K562 (cell line): ENCODE data around the gene CBX4. TPM values are rescaled to one million over a fixed set of nuclear protein-coding genes. Genes with fewer than 3 reads are reported as not detected.

Source experiments
- BRCA1 ChIP-seq, 2 experiments: fragments of 450-650 bp in 1 of 2; sonication (generic) in 1 of 2; formaldehyde crosslinking in 1 of 2; IDR thresholded peaks; 2 replicates each; pipeline versions ENCODE4 v1.5.0 to v1.6.1; 2017 to 2020; ENCODE audit warnings: mild to moderate bottlenecking in 1 of 2, missing genetic modification reagents in 1 of 2
- BRD4 ChIP-seq: fragments of 200-600 bp; sonication (generic); IDR thresholded peaks from 2 replicates; pipeline ENCODE4 v1.6.1; 2017; ENCODE audit warnings: inconsistent platforms
- DMBX1 ChIP-seq: fragments of 250-450 bp; sonication (Bioruptor Pico); IDR thresholded peaks from 2 replicates; pipeline ENCODE4 v1.8.0; 2022; ENCODE audit warnings: inconsistent platforms, mild to moderate bottlenecking, moderate library complexity, borderline replicate concordance
- GATAD2A ChIP-seq: fragments of 450-650 bp; IDR thresholded peaks from 2 replicates; pipeline ENCODE4 v1.6.1; 2017
- MTA3 ChIP-seq: fragments of 450-650 bp; formaldehyde crosslinking; IDR thresholded peaks from 2 replicates; pipeline ENCODE4 v1.6.1; 2017; ENCODE audit warnings: mild to moderate bottlenecking, borderline replicate concordance
- RBM14 ChIP-seq: fragments of 200-400 bp; formaldehyde crosslinking; IDR thresholded peaks from 2 replicates; pipeline ENCODE4 v1.6.1; 2018; ENCODE audit warnings: low read depth, mild to moderate bottlenecking, low read length, moderate library complexity, borderline replicate concordance; ENCODE audit not compliant: insufficient read depth
- SIRT6 ChIP-seq: IDR thresholded peaks from one replicate; pipeline ENCODE4 v1.6.1; 2012; ENCODE audit warnings: low read depth, mild to moderate bottlenecking, control low read depth, inconsistent platforms, low read length, moderate library complexity
- polyA plus RNA-seq, 8 experiments: library from polyadenylated mRNA; depleted of rRNA in 4 of 8; stranded (reverse) in 5 of 8; unstranded in 3 of 8; fragments of >200 nt; fragmentation: Nextera tagmentation in 2 of 8; fragmentation: Illumina TruSeq in 1 of 8; extraction: Ambion mirVana in 2 of 8; extraction: Trizol in 1 of 8; gene quantifications; 2 replicates each; pipeline versions ENCODE4 v1.2.1 to v1.2.3, GENCODE V29; 2011 to 2014; ENCODE audit warnings: inconsistent platforms in 1 of 8, missing spikeins in 1 of 8
- total RNA-seq, 7 experiments: library from RNA; depleted of rRNA in 6 of 7; stranded (reverse); fragments of >200 nt in 6 of 7; fragmentation: Illumina TruSeq in 2 of 7; extraction: Trizol in 2 of 7; gene quantifications; 2 replicates each; pipeline versions ENCODE4 v1.2.1 to v1.2.3, GENCODE V29; 2011 to 2021; ENCODE audit warnings: low replicate concordance in 1 of 7
- TF ChIP-seq, protein P1 (sequence below): fragments of 250-450 bp; sonication (Bioruptor Pico); IDR thresholded peaks from 2 replicates; pipeline ENCODE4 v1.4.0; 2020
- TF ChIP-seq, protein P2 (sequence below): sonication (generic); formaldehyde crosslinking; IDR thresholded peaks from 2 replicates; pipeline ENCODE4 v1.8.0; 2022; ENCODE audit warnings: missing genetic modification reagents, mild to moderate bottlenecking, moderate library complexity, borderline replicate concordance
- TF ChIP-seq, protein P3 (sequence below): IDR thresholded peaks from 3 replicates; pipeline ENCODE4 v1.6.1; 2011; ENCODE audit warnings: borderline replicate concordance, mild to moderate bottlenecking; ENCODE audit not compliant: insufficient read length, insufficient read depth
- TF ChIP-seq, protein P4 (sequence below): fragments of 450-650 bp; formaldehyde crosslinking; IDR thresholded peaks from 2 replicates; pipeline ENCODE4 v1.4.0; 2022; ENCODE audit warnings: missing genetic modification characterization
- TF ChIP-seq, protein P5 (sequence below), 2 experiments: fragments of 450-650 bp; IDR thresholded peaks; 2 replicates each; pipeline ENCODE4 v1.6.1; 2016

Gene CBX4
- total and polyA plus RNA-seq, 9 of the 15 experiments (the other 6 are each of a cell fraction or from before 2014, with no cell fraction given) = 0.98 to 50.5 (median 10.0) TPM

DNA sequence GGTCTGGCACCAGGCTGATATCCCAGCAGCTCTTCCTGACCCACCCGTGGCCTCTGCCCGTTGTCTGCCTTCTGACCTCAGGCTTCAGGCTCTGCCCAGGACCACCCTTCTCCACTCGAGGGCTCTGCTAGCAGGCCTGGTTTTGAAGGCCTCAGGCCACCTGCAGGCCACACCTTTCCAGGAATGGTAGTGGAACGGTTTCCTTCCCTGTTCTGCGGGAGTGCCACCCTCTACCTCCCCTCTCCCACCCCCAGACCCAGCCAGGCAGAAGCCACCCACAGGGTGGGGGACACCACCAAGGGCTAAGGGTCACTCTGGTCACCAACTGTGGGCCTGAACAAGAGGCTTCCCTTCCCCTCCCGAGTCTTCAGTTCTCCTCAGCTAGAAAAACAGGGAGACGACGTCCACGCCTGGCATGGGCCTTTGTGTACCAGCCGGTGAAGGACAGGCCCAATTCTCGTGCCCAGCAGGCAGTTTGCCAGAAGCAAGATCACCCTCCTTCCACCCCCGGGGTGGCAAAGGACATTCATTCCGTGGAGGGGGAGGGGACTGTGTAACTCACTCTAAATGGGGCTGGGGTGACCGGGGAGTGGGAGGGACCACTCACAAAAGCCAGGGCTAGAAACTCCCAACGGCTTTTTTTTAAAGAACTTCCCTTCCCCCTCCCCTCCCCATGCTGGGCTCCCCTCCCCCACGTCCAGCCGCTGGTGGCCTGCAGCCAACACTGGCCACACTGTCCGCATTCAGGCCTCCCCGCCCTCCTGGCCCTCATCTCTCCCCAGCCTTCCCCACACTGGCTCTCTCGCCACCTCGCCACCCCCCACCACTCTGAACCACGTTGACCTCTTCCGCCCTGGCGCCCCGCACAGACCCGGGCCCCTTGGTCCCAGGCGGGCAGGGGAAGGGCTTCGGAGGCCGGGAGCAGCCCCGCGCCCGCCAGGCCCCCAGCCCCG lies 7.7 kb downstream of the CBX4 start (continued):
- TF ChIP-seq, protein P1, sequence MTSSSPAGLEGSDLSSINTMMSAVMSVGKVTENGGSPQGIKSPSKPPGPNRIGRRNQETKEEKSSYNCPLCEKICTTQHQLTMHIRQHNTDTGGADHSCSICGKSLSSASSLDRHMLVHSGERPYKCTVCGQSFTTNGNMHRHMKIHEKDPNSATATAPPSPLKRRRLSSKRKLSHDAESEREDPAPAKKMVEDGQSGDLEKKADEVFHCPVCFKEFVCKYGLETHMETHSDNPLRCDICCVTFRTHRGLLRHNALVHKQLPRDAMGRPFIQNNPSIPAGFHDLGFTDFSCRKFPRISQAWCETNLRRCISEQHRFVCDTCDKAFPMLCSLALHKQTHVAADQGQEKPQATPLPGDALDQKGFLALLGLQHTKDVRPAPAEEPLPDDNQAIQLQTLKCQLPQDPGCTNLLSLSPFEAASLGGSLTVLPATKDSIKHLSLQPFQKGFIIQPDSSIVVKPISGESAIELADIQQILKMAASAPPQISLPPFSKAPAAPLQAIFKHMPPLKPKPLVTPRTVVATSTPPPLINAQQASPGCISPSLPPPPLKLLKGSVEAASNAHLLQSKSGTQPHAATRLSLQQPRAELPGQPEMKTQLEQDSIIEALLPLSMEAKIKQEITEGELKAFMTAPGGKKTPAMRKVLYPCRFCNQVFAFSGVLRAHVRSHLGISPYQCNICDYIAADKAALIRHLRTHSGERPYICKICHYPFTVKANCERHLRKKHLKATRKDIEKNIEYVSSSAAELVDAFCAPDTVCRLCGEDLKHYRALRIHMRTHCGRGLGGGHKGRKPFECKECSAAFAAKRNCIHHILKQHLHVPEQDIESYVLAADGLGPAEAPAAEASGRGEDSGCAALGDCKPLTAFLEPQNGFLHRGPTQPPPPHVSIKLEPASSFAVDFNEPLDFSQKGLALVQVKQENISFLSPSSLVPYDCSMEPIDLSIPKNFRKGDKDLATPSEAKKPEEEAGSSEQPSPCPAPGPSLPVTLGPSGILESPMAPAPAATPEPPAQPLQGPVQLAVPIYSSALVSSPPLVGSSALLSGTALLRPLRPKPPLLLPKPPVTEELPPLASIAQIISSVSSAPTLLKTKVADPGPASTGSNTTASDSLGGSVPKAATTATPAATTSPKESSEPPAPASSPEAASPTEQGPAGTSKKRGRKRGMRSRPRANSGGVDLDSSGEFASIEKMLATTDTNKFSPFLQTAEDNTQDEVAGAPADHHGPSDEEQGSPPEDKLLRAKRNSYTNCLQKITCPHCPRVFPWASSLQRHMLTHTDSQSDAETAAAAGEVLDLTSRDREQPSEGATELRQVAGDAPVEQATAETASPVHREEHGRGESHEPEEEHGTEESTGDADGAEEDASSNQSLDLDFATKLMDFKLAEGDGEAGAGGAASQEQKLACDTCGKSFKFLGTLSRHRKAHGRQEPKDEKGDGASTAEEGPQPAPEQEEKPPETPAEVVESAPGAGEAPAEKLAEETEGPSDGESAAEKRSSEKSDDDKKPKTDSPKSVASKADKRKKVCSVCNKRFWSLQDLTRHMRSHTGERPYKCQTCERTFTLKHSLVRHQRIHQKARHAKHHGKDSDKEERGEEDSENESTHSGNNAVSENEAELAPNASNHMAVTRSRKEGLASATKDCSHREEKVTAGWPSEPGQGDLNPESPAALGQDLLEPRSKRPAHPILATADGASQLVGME = no peak
- TF ChIP-seq, protein P2, sequence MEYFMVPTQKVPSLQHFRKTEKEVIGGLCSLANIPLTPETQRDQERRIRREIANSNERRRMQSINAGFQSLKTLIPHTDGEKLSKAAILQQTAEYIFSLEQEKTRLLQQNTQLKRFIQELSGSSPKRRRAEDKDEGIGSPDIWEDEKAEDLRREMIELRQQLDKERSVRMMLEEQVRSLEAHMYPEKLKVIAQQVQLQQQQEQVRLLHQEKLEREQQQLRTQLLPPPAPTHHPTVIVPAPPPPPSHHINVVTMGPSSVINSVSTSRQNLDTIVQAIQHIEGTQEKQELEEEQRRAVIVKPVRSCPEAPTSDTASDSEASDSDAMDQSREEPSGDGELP (CRISPR knock-in tag) = peak; percentile 77; the same call in 1 of the 2 replicates
- no peak for TF ChIP-seq RBM14
- peak; percentile 79; the same call in 1 of the 2 replicates for TF ChIP-seq BRD4
- no peak for TF ChIP-seq SIRT6
- TF ChIP-seq DMBX1 (CRISPR knock-in tag) = 0 out of 2 replicates have a peak, but pooled peaks have one; percentile 74
- TF ChIP-seq, protein P3, sequence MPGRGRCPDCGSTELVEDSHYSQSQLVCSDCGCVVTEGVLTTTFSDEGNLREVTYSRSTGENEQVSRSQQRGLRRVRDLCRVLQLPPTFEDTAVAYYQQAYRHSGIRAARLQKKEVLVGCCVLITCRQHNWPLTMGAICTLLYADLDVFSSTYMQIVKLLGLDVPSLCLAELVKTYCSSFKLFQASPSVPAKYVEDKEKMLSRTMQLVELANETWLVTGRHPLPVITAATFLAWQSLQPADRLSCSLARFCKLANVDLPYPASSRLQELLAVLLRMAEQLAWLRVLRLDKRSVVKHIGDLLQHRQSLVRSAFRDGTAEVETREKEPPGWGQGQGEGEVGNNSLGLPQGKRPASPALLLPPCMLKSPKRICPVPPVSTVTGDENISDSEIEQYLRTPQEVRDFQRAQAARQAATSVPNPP = no peak
- TF ChIP-seq BRCA1 (IDR thresholded peaks at IDR 0.05) = no peak
- TF ChIP-seq BRCA1 (CRISPR knock-in tag; IDR thresholded peaks at IDR 0.05) = no peak
- TF ChIP-seq GATAD2A = peak; percentile 83
- TF ChIP-seq, protein P4, sequence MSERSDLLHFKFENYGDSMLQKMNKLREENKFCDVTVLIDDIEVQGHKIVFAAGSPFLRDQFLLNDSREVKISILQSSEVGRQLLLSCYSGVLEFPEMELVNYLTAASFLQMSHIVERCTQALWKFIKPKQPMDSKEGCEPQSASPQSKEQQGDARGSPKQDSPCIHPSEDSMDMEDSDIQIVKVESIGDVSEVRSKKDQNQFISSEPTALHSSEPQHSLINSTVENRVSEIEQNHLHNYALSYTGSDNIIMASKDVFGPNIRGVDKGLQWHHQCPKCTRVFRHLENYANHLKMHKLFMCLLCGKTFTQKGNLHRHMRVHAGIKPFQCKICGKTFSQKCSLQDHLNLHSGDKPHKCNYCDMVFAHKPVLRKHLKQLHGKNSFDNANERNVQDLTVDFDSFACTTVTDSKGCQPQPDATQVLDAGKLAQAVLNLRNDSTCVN (CRISPR knock-in tag) = no peak
- no peak for TF ChIP-seq MTA3
- TF ChIP-seq, protein P5, sequence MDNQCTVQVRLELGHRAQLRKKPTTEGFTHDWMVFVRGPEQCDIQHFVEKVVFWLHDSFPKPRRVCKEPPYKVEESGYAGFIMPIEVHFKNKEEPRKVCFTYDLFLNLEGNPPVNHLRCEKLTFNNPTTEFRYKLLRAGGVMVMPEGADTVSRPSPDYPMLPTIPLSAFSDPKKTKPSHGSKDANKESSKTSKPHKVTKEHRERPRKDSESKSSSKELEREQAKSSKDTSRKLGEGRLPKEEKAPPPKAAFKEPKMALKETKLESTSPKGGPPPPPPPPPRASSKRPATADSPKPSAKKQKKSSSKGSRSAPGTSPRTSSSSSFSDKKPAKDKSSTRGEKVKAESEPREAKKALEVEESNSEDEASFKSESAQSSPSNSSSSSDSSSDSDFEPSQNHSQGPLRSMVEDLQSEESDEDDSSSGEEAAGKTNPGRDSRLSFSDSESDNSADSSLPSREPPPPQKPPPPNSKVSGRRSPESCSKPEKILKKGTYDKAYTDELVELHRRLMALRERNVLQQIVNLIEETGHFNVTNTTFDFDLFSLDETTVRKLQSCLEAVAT (IDR thresholded peaks at IDR 0.05) = peak in 1 of 2 experiments; percentile 70; a peak in 2 of 4 replicates
